Stimulated activated CD8-positive, alpha-beta memory T cell treated with anti-CD3 and anti-CD28 coated beads, Interleukin-12 subunit alpha, Interleukin-12 subunit beta, amount 100 ng/mL, for 1 hour (primary cell): ENCODE results near the gene STARD3.
A peak's percentile ranks its signal among the peaks of the same experiment; 100 is the strongest.

Source experiments
- DNase-seq: peaks from one replicate; pipeline ENCODE4 v3.0.0-alpha.2; 2020; ENCODE audit warnings: low read depth

STARD3 gene

DNA sequence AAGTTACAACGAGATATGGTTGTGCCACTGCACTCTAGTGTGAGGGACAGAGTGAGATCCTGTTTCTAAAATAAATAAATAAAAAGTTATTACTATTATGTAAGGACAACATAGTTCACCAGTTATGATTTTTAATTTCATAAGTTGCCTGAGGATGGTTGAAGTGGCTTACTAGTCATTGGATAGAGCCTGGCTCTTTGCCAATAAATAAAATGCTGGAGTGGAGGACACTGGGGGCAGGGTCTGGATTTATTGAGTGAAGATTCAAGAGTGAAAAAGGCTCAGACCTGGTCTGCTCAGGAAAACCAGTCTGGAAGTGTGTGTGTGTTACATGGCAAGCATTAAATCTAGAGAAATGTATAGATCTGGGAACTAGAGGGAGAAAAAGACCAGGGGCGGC lies 2.1 kb downstream of the STARD3 start:
- DNase-seq: no peak

GRCh38 chr17:39639566-39640458 lies 2.9 kb downstream of the STARD3 start:
- no peak for DNase-seq

GRCh38 chr17:39640591-39641031 lies 3.7 kb downstream of the STARD3 start:
- no peak for DNase-seq

DNA sequence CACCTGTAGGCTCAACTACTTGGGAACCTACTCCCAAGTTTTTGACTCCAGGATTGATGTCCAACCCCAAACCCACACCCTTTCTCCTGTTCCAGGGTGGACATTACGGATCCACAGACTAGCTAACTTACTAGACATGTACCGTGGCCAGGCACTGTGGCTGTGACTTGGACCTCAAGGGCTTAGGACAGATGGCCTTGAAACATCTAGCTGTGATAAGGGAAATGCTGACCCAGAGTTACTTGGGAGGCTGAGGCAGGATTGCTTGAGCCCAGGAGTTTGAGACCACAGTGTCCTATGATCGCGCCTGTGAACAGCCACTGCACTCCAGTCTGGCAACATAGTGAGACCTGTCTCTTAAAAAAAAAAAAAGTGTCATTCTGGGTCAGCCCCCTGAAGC lies 4.2 kb downstream of the STARD3 start:
- DNase-seq: no peak

GRCh38 chr17:39641883-39642282 lies 4.9 kb downstream of the STARD3 start:
- no peak for DNase-seq

GRCh38 chr17:39642291-39643074 lies 5.5 kb downstream of the STARD3 start:
- DNase-seq: no peak

- DNase-seq: no peak
These were observed 6.3 kb downstream of the STARD3 start for GRCh38 chr17:39643271-39643670.

DNA sequence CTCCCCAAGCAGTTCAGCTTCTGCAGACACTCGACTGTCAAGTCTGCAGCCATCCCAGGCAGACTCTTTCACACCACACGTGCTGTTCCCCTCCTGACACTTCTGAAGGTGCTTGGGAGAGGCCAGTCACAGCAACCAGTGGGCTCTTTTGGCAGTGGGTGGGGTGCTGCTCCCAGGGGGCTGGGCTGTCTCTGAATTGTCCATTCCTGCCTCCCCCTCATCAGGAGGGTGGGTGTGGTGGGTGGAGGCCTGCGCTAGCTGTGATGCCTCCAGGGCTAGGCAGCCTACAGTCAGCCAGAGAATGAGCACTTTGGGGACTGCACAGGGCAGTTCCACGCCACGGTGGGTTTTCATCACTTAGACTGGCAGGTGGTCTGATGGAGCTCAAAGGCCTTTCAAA lies 10.3 kb downstream of the STARD3 start:
- no peak for DNase-seq

GRCh38 chr17:39648616-39649366 lies 11.8 kb downstream of the STARD3 start:
- no peak for DNase-seq

DNA sequence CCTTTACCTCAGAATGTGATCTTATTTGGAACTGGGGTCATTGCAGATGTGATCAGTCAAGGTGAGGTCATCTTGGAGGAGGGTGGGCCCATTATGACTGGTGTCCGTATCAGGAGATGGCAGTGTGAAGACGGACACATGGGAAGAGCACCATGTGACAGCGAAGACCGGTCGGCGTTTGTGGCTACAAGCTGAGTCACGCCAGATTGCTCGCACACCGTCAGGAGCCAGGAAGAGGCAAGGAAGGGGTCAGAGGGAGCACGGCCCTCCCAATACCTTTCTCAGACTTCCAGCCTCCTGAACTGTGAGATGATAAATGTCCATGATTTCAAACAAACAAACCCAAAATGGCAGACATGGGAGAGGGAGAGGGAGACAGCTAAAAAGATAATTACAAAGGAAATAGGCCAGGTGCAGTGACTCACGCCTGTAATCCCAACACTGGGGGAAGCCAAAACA lies 13.2 kb downstream of the STARD3 start:
- DNase-seq: no peak

DNA sequence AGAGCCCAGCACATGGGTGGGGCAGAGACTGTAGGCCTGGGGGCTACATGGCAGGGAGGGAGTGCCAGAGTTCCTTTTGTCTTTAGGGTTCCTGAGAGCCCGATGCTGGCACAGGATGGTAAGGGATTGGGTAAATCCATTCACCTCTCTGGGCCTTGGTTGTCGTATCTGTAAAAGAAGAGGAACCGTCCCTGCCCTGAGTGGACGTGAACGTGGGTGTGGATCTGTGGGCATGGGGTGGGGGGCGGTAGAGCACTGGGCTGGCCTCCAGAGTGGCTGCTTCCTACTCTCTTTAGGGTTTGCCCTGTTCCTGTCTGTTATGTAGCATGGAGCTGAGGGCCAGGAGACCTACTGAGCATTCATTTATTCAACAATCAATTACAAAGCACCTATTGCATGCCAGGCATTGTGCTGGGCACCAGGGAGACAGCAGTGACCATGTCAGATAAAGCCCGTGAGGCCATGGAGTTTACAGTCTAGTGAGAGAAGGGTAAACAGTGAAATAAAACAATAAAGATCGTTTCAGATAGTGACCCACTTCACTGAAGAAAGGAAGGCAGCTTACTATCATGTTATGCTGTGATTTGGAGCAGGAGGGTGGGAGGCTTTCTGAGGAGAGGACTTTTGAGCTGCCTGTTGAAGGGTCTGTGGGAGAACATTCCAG lies 15.1 kb downstream of the STARD3 start:
- no peak for DNase-seq

GRCh38 chr17:39652587-39653315 lies 15.8 kb downstream of the STARD3 start:
- DNase-seq: no peak

DNA sequence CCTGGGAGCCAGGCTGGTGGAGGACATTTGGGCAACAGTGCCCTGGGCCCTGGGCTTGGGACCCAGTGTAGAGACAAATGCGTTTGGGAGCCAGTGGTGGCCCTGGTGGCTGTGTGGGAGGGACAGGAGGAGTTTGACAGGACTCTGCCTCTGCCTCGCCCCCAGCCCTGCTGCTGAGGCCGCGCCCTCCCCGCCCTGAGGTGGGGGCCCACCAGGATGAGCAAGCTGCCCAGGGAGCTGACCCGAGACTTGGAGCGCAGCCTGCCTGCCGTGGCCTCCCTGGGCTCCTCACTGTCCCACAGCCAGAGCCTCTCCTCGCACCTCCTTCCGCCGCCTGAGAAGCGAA lies 16.3 kb downstream of the STARD3 start:
- DNase-seq: no peak

DNA sequence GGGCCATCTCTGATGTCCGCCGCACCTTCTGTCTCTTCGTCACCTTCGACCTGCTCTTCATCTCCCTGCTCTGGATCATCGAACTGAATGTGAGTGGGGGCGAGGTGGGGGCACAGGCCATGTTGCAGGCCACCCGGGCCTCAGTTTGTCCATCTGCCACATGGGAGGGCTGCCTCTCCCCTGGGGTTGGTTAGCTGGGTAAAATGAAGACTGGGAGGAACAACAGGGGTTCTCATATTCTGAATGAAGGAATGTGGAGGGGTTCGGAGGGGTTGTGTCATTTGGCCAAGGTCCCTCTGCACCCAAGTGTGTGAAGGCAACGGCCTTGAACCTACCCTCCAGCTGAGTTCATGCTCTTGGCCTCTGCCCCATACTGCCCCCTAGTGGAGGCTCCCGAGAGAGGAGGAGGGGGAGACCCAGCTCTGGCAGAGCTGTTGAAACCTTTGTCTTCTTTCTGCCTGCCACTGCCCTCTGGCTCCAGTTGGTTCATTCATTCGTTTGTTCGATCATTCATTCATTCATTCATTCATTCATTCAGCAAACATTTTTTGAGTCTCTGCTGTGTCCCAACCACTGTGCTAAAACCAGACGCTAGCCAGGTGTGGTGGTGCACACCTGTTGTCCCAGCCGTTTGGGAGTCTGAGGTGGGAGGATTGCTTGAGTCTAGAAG lies 16.9 kb downstream of the STARD3 start:
- peak; percentile 66 for DNase-seq

DNA sequence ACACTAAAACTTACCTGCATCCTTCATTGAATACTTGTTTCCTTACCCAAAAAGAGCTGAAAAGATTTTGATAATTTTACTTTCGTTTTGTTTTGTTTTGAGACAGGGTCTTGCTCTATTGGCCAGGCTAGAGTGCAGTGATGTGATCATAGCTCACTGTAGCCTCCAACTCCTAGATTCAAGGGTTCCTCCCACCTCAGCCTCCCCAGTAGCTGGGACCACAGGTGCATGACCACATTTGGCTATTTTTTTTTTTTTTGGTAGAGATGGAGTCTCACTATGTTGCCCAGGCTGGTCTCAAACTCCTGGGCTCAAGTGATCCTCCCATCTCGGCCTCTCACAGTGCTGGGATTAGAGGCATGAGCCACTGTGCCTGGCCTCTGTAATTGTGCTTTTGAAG lies 18.2 kb downstream of the STARD3 start:
- DNase-seq: no peak

DNA sequence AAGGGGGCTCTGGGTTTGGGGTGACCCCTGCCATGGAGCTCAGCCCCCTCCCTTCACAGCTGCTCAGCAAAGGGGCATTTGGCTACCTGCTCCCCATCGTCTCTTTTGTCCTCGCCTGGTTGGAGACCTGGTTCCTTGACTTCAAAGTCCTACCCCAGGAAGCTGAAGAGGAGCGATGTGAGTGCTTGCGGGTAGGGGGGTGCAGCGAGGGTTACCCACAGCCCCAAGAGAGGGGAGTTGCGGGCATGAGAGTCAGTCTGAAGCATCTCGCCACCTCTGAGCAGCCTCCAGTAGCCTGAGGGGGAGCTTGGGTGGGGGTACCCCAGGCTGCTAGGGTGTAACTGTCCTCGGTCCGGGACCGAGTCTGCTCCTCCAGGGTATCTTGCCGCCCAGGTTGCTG lies 21.4 kb downstream of the STARD3 start:
- DNase-seq: no peak

DNA sequence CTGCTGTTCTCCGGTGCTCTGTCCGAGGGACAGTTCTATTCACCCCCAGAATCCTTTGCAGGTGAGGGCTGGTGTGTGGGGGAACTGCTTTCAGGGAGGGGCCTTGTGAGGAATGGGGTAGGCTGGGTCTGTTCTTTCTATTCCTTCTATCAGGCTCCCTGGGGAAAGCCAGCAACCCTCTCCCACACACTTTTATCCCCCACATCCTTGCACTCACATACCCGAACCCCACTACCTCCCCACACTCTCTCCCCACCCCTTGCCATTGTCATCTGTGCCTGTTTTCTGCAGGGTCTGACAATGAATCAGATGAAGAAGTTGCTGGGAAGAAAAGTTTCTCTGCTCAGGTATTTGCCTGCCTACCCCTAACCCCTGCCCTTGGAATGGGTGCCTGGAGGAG lies 21.8 kb downstream of the STARD3 start:
- DNase-seq: no peak

DNA sequence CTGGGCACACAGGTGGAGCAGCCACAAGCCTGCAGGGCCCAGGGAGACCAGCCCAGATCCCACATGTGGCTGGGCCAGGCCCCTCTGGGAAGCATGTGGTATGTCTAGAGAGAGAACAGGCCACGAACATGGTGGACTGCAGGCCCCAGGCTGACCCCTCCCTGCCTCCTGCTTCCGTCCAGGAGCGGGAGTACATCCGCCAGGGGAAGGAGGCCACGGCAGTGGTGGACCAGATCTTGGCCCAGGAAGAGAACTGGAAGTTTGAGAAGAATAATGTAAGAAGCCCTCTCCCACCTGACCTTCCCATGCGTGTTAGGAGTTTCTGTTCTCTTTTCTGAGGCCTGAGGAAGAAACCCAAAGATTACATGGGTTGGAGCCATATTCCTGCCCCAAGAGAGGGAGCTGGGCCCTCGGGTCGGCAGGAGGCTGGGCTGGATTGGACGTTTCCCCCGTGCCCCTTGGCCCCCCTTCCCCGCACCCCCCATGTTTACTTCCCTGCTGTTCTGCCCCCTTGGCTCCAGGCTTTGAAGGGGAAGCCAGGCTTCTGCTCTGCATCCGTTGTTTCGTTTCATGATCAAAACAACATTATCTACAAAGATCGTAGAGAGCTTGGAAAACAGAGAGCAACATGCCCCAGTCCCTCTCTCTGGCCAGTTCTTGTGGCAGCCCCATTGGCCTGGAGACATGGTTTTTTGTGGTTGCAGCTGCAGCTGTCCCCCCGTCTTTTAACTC lies 22.5 kb downstream of the STARD3 start:
- DNase-seq: no peak

DNA sequence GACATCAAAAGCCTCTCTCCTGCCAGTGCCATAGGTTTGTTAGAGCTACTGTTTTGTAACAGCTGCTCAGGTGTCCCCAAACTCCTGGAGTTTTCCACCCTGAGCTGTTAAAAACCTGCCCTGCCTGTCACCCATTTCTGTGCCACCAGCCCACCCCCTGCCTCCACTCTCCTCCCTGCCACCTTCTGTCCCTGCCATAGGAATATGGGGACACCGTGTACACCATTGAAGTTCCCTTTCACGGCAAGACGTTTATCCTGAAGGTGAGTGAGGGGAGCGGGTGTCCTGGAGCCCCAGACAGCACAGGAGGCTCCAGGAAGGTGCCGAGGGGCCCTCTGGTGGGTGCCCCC lies 23.0 kb downstream of the STARD3 start:
- DNase-seq: no peak
